ENCODE results near the gene SPACA4.

The SPACA4 gene

DNA sequence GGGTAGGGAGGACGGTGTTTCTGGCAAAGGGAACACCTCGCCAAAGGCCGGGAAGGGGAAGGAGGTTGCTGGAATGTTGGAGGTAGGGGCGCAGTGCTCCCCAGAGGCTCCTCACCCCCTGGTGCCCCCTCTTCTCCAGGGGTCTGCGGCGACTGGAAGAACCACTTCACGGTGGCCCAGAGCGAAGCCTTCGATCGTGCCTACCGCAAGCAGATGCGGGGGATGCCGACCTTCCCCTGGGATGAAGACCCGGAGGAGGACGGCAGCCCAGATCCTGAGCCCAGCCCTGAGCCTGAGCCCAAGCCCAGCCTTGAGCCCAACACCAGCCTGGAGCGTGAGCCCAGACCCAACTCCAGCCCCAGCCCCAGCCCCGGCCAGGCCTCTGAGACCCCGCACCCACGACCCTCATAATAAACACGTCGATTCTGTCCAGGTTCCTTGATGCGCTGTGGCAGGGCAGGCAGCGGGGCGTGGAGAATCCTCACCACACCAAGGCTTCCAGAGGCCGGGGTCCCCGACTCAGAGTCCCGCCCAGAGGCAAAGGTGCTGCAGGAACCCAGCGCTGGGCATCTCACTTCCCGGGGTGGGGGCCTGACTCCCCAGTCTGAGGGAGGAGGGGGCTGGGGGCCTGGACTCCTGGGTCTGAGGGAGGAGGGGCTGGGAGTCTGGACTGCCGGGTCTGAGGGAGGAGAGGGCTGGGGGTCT lies 7.4 kb upstream of the SPACA4 start:
- no peak for DNase-seq

DNA sequence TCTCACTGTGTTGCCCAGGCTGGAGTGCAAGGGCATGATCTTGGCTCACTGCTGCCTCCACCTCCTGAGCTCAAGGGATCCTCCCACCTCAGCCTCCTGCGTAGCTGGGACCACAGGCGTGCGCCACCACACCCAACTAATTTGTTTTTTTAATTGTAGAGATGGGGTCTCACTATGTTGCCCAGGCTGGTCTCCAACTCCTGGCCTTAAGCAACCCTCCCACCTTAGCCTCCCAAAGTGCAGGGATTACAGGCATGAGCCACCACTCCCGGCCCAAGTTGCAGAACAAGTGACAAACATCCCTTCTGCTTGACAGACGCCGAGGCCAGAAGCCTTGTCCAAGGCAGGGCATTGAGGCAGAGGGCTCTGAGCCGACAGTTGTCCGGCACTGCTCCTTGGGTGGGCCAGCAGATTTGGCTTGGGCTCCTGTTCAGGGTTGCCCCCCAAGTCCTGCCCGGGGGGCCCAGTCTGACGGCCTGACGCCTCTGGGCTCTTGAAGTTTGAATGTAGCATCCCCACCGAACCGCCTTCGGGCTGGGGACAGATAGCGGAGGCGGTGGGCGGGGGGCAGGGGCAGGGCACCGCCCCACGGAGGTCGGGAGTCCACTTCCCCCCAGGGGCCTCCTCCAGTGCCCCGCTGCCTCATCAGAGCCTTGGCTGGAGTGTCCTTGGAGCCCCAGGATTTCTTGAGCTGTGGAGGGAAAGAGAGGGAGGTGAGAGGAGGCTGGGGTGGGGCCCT lies 5.7 kb upstream of the SPACA4 start:
- no peak for DNase-seq

- no peak for DNase-seq
Measured at GRCh38 chr19:48603001-48603400, 3.5 kb upstream of the SPACA4 start.

GRCh38 chr19:48603449-48603848 lies 3.1 kb upstream of the SPACA4 start:
- DNase-seq, result no peak

GRCh38 chr19:48603850-48604249 lies 2.7 kb upstream of the SPACA4 start:
- DNase-seq, result no peak

DNA sequence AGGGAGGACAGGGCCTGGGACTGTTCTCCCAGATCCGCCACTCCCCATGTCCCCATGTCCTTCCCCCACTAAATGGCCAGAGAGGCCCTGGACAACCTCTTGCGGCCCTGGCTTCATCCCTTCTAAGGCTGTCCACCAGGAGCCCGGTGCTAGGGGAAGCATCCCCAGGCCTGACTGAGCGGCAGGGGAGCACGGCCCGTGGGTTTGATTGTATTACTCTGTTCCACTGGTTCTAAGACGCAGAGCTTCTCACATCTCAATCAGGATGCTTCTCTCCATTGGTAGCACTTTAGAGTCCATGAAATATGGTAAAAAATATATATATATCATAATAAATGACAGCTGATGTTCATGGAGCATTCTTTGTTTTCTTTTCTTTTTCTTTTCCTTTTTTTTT lies 815 bp downstream of the SPACA4 start:
- DNase-seq, result no peak

GRCh38 chr19:48608798-48609263 lies 2.3 kb downstream of the SPACA4 start:
- DNase-seq, result peak; percentile 28

DNA sequence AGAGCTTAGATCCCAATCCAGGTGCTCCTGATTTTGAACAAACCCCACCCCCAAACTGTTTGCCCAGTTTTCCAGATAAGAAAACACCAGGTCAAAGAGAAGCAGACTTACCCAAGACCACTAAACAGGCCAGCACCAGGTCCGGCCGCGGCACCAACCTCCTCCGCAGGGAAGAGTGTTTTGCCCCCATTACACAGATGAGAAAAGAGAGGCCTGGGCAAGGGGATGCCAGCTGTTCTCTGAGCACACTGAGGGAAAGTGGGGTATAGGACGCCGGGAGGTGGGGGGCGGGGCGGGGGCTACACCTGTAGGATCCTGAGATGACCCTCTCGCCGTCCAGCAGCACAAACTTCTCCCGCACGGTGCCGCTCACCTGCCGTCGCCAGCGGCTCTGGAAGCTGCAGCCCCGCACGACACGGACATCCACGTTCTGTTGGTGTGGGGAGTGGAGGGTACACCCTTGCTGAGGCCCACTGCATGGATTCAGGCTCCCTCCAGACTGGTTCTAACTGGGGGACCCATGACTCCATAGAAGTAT lies 3.1 kb downstream of the SPACA4 start:
- no peak for DNase-seq

DNA sequence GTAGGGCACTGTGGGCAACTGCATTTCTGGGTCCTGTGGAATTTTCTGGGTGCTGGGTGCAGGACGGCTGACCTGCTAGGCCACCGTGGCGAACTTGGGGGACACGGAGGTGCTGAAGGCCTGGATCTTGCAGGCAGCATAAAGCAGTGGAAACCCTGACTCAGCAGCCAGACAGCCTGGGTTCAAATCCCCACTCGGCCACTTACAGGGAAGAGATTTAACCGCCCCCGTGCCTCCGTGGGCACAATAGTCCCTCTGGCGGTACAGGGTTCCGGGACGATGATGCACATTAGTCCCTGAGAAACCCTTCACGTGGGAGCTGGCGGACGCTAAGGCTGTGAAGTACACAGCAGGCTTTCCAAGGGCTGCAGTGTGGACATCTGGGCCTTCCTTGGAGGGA lies 5.3 kb downstream of the SPACA4 start:
- no peak for DNase-seq

- DNase-seq, result peak; percentile 42
Measured at GRCh38 chr19:48613024-48613851, 6.7 kb downstream of the SPACA4 start.

- DNase-seq, result no peak
Measured at GRCh38 chr19:48613852-48614435, 7.4 kb downstream of the SPACA4 start.

- no peak for DNase-seq
Measured at GRCh38 chr19:48614436-48615230, 8.1 kb downstream of the SPACA4 start, which contains the start of gene FAM83E. Gene FAM83E, minus strand, starts transcription at chr19:48615076. Its CDS starts 1,704 bp downstream, at chr19:48613372.

DNA sequence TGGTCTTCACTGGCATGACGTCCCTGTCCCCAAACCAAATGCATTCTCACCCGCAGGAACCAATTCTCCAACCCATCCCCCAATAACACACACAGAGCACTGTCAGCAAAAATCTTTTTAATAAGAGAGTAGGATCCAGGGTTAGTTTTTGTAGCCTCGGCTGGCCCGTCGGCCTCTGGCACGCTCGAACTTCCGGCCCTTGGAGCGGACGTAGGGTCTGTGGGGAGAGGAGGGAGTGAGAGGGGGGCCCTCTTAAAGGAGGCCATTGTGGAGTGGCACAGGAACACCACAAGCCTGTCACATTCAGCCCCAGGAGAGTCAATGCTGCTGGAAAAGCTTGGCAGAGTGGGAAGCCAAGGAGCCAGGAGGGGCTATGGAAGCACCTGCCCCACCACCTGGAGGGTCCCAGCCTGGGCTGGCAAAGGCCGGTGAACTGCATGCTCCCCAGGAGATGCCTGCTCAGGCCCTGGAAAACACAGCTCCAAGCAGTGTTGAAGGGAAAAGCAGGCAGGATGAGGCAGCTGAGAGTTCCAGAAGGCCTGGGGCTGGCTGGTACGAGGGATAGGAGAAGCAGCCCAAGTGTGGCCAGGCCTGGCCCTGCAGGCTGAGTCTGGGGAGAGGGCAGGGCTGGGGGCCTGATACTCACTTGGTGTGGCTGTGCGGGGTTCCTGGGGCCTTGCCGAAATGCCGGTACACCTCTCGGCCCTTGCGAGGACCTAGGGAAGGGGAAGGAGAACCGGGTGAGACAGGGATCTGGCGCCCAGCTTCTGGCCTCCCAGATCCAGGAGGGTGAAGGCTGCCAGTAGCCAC lies 8.9 kb downstream of the SPACA4 start:
- DNase-seq, result no peak

DNA sequence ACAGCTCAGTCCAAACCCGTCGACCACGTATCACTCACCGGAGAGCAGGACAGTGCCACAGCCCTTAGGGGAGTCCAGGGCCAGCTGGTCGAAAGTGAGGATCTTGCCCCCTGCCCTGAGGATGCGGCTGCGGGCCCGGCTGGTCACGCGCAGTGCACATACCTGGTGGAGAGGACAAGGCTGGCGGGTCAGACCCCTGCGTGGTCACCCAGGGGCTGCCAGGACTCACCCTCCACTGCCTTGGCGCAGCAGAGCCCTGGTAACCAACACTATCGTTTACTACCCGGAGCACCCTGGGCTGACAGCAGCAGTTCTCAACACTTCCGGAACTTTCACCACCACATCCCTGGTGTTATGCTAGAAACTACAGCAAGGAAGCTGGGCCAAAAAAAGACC lies 9.5 kb downstream of the SPACA4 start:
- no peak for DNase-seq

DNA sequence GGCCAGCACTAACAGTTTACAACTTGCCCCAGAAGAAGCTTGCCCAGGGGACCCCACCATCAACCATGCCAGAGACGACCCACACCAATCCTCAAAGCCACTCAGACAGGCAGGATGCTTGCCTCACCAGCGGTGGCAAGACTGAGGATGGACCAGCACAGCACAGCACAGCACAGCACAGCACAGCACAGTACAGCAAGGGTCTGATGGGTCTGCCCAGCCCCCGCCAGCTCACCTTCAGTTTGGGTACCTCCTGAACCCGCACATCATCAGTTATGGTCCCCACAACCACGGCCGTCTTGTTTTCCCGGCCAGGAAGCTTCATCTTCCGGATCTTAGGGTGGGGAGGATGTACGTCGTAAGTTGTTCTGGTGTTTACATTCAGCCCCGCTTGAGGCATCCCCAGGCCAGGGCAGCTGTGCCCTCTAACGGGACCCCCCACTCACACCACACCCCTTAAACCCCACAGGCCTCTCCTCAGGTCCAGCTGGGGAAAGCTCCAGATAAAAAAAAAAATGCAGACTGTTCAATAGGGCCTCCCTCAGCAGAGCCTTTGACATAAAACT lies 10.0 kb downstream of the SPACA4 start:
- DNase-seq, result no peak

DNA sequence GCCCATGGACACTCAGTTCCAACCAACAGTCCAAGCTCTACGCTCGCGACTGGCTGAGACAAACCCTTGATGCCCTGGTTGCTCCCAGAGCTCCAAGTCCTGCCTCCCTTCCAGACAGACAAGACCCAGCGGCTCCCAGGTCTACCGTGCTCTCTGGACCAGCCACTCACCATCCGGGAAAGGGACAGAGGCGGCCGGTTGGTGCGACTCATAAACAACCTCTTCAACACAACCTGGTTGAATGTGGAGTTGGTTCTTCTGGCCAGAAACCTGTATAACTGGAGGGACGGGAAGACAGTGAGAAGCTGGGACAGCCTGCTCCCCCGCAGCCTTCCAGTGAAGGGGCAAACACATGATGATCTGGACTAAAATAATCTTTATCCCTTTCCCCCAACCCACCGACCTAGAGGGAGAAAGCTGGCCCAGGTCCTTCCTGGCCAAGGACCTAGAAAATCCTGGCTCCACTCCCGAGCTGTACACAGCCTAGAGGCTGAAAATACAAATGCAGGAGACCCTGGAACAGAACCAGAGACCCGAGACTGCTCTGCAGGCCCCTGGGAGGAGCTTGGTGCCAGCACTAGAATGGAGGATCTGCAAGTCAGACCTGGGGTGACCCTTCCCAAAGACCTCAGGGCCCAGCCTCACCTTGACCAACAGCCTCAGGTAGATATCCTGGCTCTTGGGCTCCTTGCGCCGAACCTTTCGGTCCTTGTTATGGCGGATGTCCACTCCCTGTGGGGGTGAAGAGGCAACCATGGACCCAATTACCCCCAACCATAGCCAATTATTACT lies 10.8 kb downstream of the SPACA4 start:
- peak; percentile 30 for DNase-seq

DNA sequence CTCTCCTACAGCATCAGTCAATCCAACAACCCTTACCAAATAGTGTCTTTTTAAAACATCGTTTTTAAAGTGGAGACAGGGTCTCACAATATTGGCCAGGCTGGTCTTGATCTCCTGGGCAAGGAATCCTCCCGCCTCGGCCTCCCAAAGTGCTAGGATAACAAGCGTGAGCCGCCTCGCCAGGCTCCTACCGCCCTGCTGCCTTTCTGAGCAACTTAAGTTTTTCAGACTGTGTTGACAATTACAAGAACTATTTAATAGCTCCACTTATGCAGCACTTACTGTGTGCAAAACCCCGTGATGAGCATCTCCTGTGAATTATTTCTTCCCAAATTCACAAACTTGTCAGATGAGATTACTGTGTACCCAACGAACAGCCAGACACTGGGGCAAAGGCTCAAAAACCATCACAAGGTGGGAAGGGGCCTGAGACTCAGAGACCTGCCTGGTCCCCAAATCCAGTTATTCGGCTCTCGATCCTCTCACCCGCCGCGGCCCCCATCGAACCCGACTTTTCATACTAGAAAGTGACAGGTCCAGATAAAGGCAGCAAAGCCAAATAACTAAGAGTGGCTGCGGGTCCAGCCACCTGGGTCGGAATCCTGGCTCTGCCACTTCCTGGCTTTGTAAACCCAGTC lies 11.9 kb downstream of the SPACA4 start:
- no peak for DNase-seq

DNA sequence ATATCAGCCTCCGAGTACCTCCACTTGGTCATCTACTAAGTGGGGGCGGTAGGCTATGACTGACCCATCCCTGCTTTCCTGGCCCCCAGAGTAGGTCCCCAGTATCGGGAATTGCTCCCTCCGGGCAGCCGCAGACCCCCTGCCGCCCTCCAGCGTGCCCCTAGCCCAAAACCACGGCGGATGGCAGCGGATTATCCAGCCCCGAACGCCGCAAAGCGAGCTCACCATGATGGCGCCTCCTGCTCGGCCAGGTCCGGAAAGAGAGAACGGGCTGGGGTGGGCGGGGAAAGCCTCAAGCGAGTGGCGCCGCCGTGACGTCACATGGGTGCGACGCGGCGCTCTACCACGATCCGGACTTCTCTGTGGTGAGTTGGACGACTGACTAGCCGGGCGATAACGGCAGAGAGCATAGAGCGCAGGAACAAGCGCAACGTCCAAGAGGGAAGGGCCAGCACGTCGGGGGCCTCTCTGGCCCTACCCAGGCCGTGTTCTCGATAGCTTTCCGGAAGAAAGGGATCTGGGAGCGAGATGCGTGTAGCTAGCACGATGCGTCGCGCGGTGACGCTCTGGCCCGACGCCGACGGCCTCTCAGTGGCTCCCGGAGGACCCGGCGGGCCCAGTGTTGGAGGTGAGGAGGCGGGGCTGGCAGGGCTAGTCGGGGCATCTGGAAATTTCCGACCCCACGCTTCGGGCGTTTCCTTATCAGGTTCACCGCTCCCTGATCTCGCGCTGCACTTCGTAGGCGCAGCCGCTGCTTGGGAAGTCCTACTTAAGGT lies 12.6 kb downstream of the SPACA4 start, which contains the start of the genes RPL18 and SPHK2:
Gene RPL18 (minus strand): TSS at position 263 of the 776 bp plus-strand sequence. CDS start 35 bp downstream, at position 228.
Gene SPHK2 (plus strand): TSS at position 591 of the 776 bp plus-strand sequence. CDS start 1,009 bp downstream, outside the sequence.
- peak; percentile 100 for DNase-seq
